NCI-H1436 (cell line): ENCODE measurements around the gene ACVRL1.
A peak's percentile ranks its signal among the peaks of the same experiment; 100 is the strongest.

Experiments used
- DNase-seq: peaks from one replicate; lab custom pipeline; 2025; lab: John Stamatoyannopoulos, UW

The ACVRL1 gene

GRCh38 chr12:51942501-51943000, 35.2 kb downstream of the ACVRL1 start:
- DNase-seq, result no peak

- no peak for DNase-seq
These were observed 36.0 kb downstream of the ACVRL1 start for GRCh38 chr12:51943346-51943745.

- DNase-seq, result no peak
These were observed 37.4 kb downstream of the ACVRL1 start for GRCh38 chr12:51944608-51945233.

- DNase-seq, result no peak
These were observed 40.1 kb downstream of the ACVRL1 start for GRCh38 chr12:51947246-51947996.

- no peak for DNase-seq
These were observed 40.8 kb downstream of the ACVRL1 start for GRCh38 chr12:51948066-51948465.

- DNase-seq, result no peak
These were observed 42.2 kb downstream of the ACVRL1 start for GRCh38 chr12:51949342-51950030.

GRCh38 chr12:51950682-51951198, 43.4 kb downstream of the ACVRL1 start:
- DNase-seq, result no peak

GRCh38 chr12:51951199-51951842, 44.0 kb downstream of the ACVRL1 start, which contains the start of gene ACVR1B:
Gene ACVR1B, plus strand, starts transcription at chr12:51951699. Its CDS starts 45 bp downstream, at chr12:51951744.
- DNase-seq, result peak; percentile 89

- DNase-seq, result peak; percentile 44
These were observed 44.8 kb downstream of the ACVRL1 start for GRCh38 chr12:51951843-51952722.

- DNase-seq, result no peak
These were observed 45.8 kb downstream of the ACVRL1 start for GRCh38 chr12:51953089-51953488.

GRCh38 chr12:51953864-51954263, 46.6 kb downstream of the ACVRL1 start:
- no peak for DNase-seq

- DNase-seq, result no peak
These were observed 47.5 kb downstream of the ACVRL1 start for GRCh38 chr12:51954561-51955361.

- no peak for DNase-seq
These were observed 48.4 kb downstream of the ACVRL1 start for GRCh38 chr12:51955702-51956101.

GRCh38 chr12:51958542-51958941, 51.2 kb downstream of the ACVRL1 start:
- no peak for DNase-seq

GRCh38 chr12:51959211-51959610, 51.9 kb downstream of the ACVRL1 start:
- no peak for DNase-seq

GRCh38 chr12:51959921-51960320, 52.6 kb downstream of the ACVRL1 start:
- no peak for DNase-seq

GRCh38 chr12:51960488-51960887, 53.2 kb downstream of the ACVRL1 start:
- DNase-seq, result no peak

- DNase-seq, result no peak
These were observed 53.6 kb downstream of the ACVRL1 start for GRCh38 chr12:51960890-51961289.

GRCh38 chr12:51961834-51962233, 54.5 kb downstream of the ACVRL1 start:
- DNase-seq, result no peak

GRCh38 chr12:51962737-51963136, 55.4 kb downstream of the ACVRL1 start:
- no peak for DNase-seq
